GM12865 (cell line): ENCODE measurements around the gene GPR37L1.

Experiments used
- DNase-seq: peaks from one replicate; pipeline ENCODE4 v3.0.0; 2010; ENCODE audit warnings: low read depth
- H3K4me3 ChIP-seq: 2 replicates; pipeline ENCODE4 v1.5.1; 2011; ENCODE audit warnings: mild to moderate bottlenecking, low read depth, low read length, control low read depth
- CTCF ChIP-seq: IDR thresholded peaks from 2 replicates; pipeline ENCODE4 v1.5.1; 2011; ENCODE audit warnings: low read length, control low read depth, low read depth, inconsistent platforms; ENCODE audit not compliant: insufficient read depth; ENCODE audit errors: missing control alignments

Gene GPR37L1

GRCh38 chr1:202129453-202130296, 7.0 kb downstream of the GPR37L1 start:
- no peak for TF ChIP-seq CTCF
- DNase-seq = no peak
- H3K4me3 ChIP-seq = no peak overlapping the region

- TF ChIP-seq CTCF = no peak
- no peak overlapping the region for H3K4me3 ChIP-seq
- no peak for DNase-seq
Observed at GRCh38 chr1:202130297-202130721, 7.6 kb downstream of the GPR37L1 start.

- no peak overlapping the region for H3K4me3 ChIP-seq
- no peak for DNase-seq
- TF ChIP-seq CTCF = no peak
Observed at GRCh38 chr1:202130816-202131522, 8.3 kb downstream of the GPR37L1 start.

DNA sequence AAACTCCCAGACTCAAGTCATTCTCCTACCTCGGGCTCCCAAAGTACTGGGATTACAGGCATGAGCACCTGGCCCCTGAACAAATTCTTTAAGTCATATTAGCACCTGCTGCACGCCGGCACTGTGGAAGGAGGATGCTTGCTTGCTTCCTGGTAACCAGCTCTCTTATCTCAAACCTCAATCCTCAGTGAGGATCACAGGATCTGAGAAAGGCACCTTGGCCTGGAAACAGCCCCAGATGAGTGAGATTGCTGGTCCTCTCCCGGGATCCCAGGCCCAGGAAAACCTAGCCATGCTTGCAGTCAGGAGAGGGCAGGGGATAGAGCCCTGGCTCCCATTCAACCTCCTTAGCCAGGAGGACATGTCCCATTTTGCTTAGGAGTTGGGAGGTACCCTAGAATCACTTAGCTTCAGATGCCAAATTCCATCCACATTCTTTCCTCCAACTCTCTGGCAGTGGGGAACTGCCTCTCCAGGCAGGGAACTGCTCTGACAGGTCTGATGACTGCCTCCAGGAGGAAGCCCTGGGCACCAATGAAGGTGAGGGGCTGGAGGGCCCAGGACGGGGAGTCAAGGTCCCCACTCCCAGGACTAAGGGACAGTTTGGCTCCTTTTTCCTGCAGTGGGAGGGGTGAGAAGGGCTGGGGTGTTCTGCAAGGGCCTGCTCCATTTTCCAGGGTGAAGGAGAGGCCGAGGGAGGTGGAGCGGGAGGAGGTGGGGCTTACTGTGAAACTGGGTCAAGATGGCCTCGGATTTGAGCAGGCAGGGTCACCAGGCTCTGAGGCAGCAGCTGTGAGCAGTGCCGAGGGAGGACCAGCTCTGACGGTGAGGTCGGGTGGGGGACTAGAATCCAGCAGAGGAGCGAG, 9.5 kb downstream of the GPR37L1 start:
- no peak overlapping the region for H3K4me3 ChIP-seq
- no peak for TF ChIP-seq CTCF
- DNase-seq = no peak

DNA sequence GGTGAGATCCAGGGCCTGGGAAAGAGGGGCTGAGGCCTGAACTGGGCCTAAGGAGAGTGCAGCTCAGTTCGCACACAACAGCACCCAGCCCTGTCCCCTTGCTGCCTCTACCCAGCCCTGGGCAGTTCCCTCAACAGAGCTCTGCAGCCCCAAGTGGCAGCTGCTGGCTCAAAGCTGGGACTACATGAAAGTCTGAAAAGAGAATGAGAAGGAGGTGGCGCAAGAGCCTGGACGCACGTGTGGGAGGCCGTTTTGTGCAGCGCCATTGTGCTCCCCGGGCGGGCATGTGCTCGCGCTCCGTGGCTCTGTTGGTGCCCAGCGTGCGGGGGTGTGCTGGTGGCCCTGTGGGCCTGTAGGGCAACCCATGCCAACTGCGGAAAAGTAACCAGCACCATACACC, 10.3 kb downstream of the GPR37L1 start:
- H3K4me3 ChIP-seq = no peak overlapping the region
- no peak for DNase-seq
- TF ChIP-seq CTCF = no peak

DNA sequence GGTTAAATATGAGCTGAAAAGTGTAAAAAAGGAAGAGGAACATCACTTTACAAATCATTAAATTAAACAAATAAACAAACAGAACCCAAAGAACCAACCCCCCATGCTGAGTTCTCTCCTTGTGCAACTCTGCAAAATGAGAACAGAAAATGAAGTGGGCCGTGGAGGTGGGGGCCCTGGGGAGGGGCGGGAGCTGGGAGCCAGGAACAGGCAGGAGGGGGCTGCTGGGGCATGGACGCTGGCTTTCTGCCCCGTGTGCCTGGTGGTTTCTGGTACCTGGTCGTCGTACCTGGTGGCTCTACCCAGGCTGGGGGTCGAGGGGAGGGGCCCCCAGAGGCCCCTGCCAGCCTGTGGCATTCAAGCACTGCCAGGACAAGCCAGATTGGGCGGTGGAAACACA, 10.8 kb downstream of the GPR37L1 start:
- no peak overlapping the region for H3K4me3 ChIP-seq
- no peak for DNase-seq
- no peak for TF ChIP-seq CTCF
